ENCODE results near the gene GIN1. TPM values are rescaled to one million over a fixed set of nuclear protein-coding genes. Genes with fewer than 3 reads are reported as not detected.

The GIN1 gene
- total and polyA plus RNA-seq, 2 donors (not counting 1 experiment from before 2014, with no cell fraction given): 2.2 to 16.9 TPM

GRCh38 chr5:103089272-103089671, 30.7 kb downstream of the GIN1 start:
- no peak overlapping the region for H3K4me3 Mint-ChIP-seq
- TF ChIP-seq CTCF (IDR thresholded peaks at IDR 0.05) (no peak), EZH2 (IDR thresholded peaks at IDR 0.05; ENCODE audit: borderline replicate concordance, insufficient read depth, low read depth, low read length, poor library complexity, severe bottlenecking) (no peak)
- H3K4me1 ChIP-seq (ENCODE audit: control insufficient read depth in 2 of 2, insufficient read depth in 2 of 2, low read length in 2 of 2): no peaks in the 10 kb centered on the region
- POLR2A ChIA-PET: no interaction called here
- H3K9me3 Mint-ChIP-seq (ENCODE audit: insufficient read depth): peaks cover 6% of the 10 kb centered on the region
- ATAC-seq (ENCODE audit: low read depth) (no peak), DNase-seq (no peak)
- CTCF ChIA-PET: no interaction called here
- no peak overlapping the region for H3K9ac ChIP-seq (ENCODE audit: low read length)
- no peaks in the 10 kb centered on the region for H4K20me1 ChIP-seq (ENCODE audit: control insufficient read depth, insufficient read depth, low read length, poor library complexity, severe bottlenecking)
- peaks cover 0 to 6% (median 5%) of the 10 kb centered on the region in 3 donors for H3K9me3 ChIP-seq (ENCODE audit: control extremely low read depth in 1 of 3, control insufficient read depth in 2 of 3, insufficient read depth in 1 of 3, low read length in 2 of 3)
- H2AFZ ChIP-seq (ENCODE audit: insufficient read depth, low read depth, low read length, poor library complexity, severe bottlenecking): no peak overlapping the region
- H3K4me3 ChIP-seq (ENCODE audit: control extremely low read depth in 1 of 5, extremely low read depth in 1 of 5, insufficient read depth in 1 of 5, low read depth in 2 of 5, low read length in 4 of 5): no peak overlapping the region
- H3K79me2 ChIP-seq (ENCODE audit: control insufficient read depth, insufficient read depth, low read length): no peaks in the 10 kb centered on the region
- H3K27ac ChIP-seq (ENCODE audit: low read length in 2 of 2): no peak overlapping the region
- no peaks in the 10 kb centered on the region for H3K4me1 Mint-ChIP-seq
- intact Hi-C loops (cut with micrococcal nuclease): no loop called here
- no peak overlapping the region for H3K27ac Mint-ChIP-seq
- WGBS (ENCODE audit: insufficient coverage): no CpG with 5 or more reads among the region's 1 CpG
- H3K36me3 ChIP-seq (replicated peaks in 1 of 2; ENCODE audit: control extremely low read depth in 1 of 2, control insufficient read depth in 1 of 2, extremely low read depth in 1 of 2, insufficient read depth in 2 of 2, low read length in 1 of 2): peaks cover 4 to 17% of the 10 kb centered on the region in 2 experiments
- no peak overlapping the region for H3K4me2 ChIP-seq (replicated peaks; ENCODE audit: low read depth, low read length, poor library complexity, severe bottlenecking)
- no peaks in the 10 kb centered on the region for H3K27me3 Mint-ChIP-seq
- H3K27me3 ChIP-seq (replicated peaks in 1 of 4; ENCODE audit: control extremely low read depth in 1 of 4, control insufficient read depth in 3 of 4, insufficient read depth in 4 of 4, low read length in 3 of 4): no peaks in the 10 kb centered on the region

- H4K20me1 ChIP-seq (ENCODE audit: control insufficient read depth, insufficient read depth, low read length, poor library complexity, severe bottlenecking): no peaks in the 10 kb centered on the region
- no peaks in the 10 kb centered on the region for H3K4me1 Mint-ChIP-seq
- H3K27ac Mint-ChIP-seq: no peak overlapping the region
- H3K27ac ChIP-seq (ENCODE audit: low read length in 2 of 2): no peak overlapping the region
- H3K36me3 ChIP-seq (replicated peaks in 1 of 2; ENCODE audit: control extremely low read depth in 1 of 2, control insufficient read depth in 1 of 2, extremely low read depth in 1 of 2, insufficient read depth in 2 of 2, low read length in 1 of 2): peaks cover 2 to 13% of the 10 kb centered on the region in 2 experiments
- H3K4me3 Mint-ChIP-seq: no peak overlapping the region
- no peaks in the 10 kb centered on the region for H3K4me1 ChIP-seq (ENCODE audit: control insufficient read depth in 2 of 2, insufficient read depth in 2 of 2, low read length in 2 of 2)
- ChIA-PET CTCF (no interaction called here), POLR2A (no interaction called here)
- no peak overlapping the region for H3K4me3 ChIP-seq (ENCODE audit: control extremely low read depth in 1 of 5, extremely low read depth in 1 of 5, insufficient read depth in 1 of 5, low read depth in 2 of 5, low read length in 4 of 5)
- H3K9me3 Mint-ChIP-seq (ENCODE audit: insufficient read depth): peaks cover 27% of the 10 kb centered on the region
- H3K27me3 ChIP-seq (replicated peaks in 1 of 4; ENCODE audit: control extremely low read depth in 1 of 4, control insufficient read depth in 3 of 4, insufficient read depth in 4 of 4, low read length in 3 of 4): no peaks in the 10 kb centered on the region
- H3K9ac ChIP-seq (ENCODE audit: low read length): no peak overlapping the region
- no peaks in the 10 kb centered on the region for H3K27me3 Mint-ChIP-seq
- WGBS (ENCODE audit: insufficient coverage): no CpG with 5 or more reads among the region's 1 CpG
- H3K9me3 ChIP-seq (ENCODE audit: control extremely low read depth in 1 of 3, control insufficient read depth in 2 of 3, insufficient read depth in 1 of 3, low read length in 2 of 3): peaks cover 3 to 25% (median 6%) of the 10 kb centered on the region in 3 donors
- intact Hi-C loops (cut with micrococcal nuclease): no loop called here
- ATAC-seq (ENCODE audit: low read depth) (no peak), DNase-seq (no peak)
- TF ChIP-seq CTCF (IDR thresholded peaks at IDR 0.05): no peak
- no peak for TF ChIP-seq EZH2 (IDR thresholded peaks at IDR 0.05; ENCODE audit: borderline replicate concordance, insufficient read depth, low read depth, low read length, poor library complexity, severe bottlenecking)
- H3K79me2 ChIP-seq (ENCODE audit: control insufficient read depth, insufficient read depth, low read length): no peaks in the 10 kb centered on the region
- H2AFZ ChIP-seq (ENCODE audit: insufficient read depth, low read depth, low read length, poor library complexity, severe bottlenecking): no peak overlapping the region
- H3K4me2 ChIP-seq (replicated peaks; ENCODE audit: low read depth, low read length, poor library complexity, severe bottlenecking): no peak overlapping the region
Observed at GRCh38 chr5:103086547-103086946, 33.4 kb downstream of the GIN1 start.
